Effector memory CD8-positive, alpha-beta T cell (primary cell): ENCODE measurements around the gene APBB2.

Experiments used
- ATAC-seq: fragments of 150-1000 bp; cut with Tn5 transposase; replicated peaks from 2 replicates; pipeline ENCODE4 v1.10.0; 2021; ENCODE audit warnings: mild to moderate bottlenecking, moderate library complexity
- DNase-seq, 3 experiments: peaks; one replicate each; pipeline ENCODE4 v3.0.0; 2021
- H3K27ac Mint-ChIP-seq, 2 donors: one replicate each; pipeline ENCODE4 v1.8.0; 2022; ENCODE audit warnings: mild to moderate bottlenecking in 2 of 2, mixed read lengths in 2 of 2, moderate library complexity in 2 of 2
- H3K27me3 Mint-ChIP-seq, 2 donors: one replicate each; pipeline ENCODE4 v1.8.0; 2022; ENCODE audit warnings: mixed read lengths in 2 of 2
- H3K36me3 Mint-ChIP-seq: one replicate; pipeline ENCODE4 v1.8.0; 2022; ENCODE audit warnings: mild to moderate bottlenecking, moderate library complexity, mixed read lengths; ENCODE audit not compliant: insufficient read depth
- H3K4me1 Mint-ChIP-seq, 2 donors: one replicate each; pipeline ENCODE4 v1.8.0; 2022; ENCODE audit warnings: low read depth in 2 of 2, mixed read lengths in 2 of 2
- H3K4me3 Mint-ChIP-seq, 2 donors: one replicate each; pipeline ENCODE4 v1.8.0; 2022; ENCODE audit warnings: mild to moderate bottlenecking in 2 of 2, mixed read lengths in 2 of 2, moderate library complexity in 2 of 2
- H3K9me3 Mint-ChIP-seq, 2 donors: one replicate each; pipeline ENCODE4 v1.8.0; 2022; ENCODE audit warnings: mixed read lengths in 2 of 2

APBB2 gene

DNA sequence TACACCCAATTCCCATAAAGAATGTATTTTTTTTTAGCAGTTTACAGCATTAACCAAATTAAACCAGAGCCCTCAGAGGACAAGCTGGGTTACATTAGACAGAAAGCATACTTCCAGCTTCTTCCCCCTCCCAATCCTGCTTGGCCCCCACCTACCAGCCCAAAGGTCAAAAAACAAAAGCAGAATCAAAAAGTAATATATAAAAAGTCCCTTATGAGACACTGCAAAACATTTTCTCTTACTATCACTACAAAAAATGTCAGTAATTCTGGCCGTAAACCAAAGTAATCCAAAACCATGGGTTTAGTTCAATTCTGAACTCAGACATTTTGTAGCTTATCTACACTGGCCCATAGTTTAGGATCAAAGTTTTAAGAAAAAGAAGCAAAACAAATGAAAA, 38.0 kb downstream of the APBB2 start:
- peaks cover 0 to 7% of the 10 kb centered on the region in 2 donors for H3K27me3 Mint-ChIP-seq
- ATAC-seq (no peak), DNase-seq (no peak)
- no peaks in the 10 kb centered on the region for H3K9me3 Mint-ChIP-seq
- H3K4me3 Mint-ChIP-seq: no peak overlapping the region
- H3K4me1 Mint-ChIP-seq: no peaks in the 10 kb centered on the region
- H3K27ac Mint-ChIP-seq: no peak overlapping the region
- no peaks in the 10 kb centered on the region for H3K36me3 Mint-ChIP-seq

DNA sequence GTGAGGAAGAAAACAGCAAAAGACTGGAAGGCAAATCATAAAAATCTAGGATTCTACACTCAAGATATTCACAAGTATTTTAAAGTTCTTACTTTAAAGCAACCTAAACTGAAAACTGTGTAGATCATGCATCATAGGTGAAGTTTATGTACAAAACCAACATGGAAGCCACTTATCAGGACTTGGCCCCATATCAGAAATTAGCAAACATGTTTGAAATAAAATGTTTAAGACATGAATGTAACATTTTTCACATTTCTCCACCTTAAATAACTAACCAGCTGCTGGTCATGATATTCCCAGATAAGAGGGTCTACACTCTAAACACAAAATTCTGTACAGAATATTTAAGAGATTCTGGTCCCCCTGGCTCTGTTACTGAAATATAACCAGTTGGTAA, 38.5 kb downstream of the APBB2 start:
- Mint-ChIP-seq H3K27me3 (peaks cover 0 to 7% of the 10 kb centered on the region in 2 donors), H3K36me3 (no peaks in the 10 kb centered on the region), H3K4me1 (no peaks in the 10 kb centered on the region), H3K27ac (no peak overlapping the region), H3K9me3 (no peaks in the 10 kb centered on the region), H3K4me3 (no peak overlapping the region)
- ATAC-seq (no peak), DNase-seq (no peak)

DNA sequence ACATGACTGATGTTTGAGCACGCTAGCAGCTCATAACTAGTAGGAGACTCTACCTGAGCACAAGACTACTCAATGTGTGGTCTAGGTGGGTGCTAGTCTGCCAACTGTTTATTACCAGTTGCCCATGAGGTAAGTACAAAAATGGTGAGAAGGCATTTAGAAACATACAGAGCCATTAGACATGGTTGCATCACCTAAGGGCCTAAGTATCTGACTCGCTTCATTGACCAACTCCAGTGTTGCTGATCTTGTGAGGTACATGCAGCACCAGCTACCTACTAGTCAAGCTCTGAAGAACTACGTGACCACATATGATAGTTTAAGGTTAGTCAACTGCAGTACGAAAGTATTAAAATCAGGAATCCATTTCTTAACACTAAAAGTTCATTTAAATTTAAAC, 39.9 kb downstream of the APBB2 start:
- Mint-ChIP-seq H3K9me3 (no peaks in the 10 kb centered on the region), H3K4me3 (no peak overlapping the region), H3K36me3 (no peaks in the 10 kb centered on the region), H3K27ac (no peak overlapping the region), H3K4me1 (no peaks in the 10 kb centered on the region), H3K27me3 (peaks cover 0 to 7% of the 10 kb centered on the region in 2 donors)
- ATAC-seq: no peak
- DNase-seq: no peak

DNA sequence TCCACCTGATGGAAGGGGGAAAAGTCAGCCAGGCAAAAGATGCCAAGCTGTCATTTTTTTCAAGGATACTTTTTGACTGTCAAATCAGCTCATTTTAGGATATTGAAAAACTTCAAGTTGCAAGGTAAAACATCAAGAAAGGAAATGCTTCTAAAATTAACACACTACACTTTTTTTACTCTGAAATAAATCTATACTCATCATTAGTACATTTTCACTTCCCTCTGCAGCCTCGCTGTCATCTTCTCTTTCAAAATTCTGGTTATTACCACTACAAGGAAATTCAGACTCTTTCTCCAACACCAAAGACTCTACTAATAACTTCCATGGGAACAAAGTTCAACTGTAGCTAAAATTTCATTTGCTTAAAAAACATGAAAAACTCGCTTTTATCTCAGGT, 41.6 kb downstream of the APBB2 start:
- H3K27me3 Mint-ChIP-seq: peaks cover 0 to 7% of the 10 kb centered on the region in 2 donors
- no peaks in the 10 kb centered on the region for H3K4me1 Mint-ChIP-seq
- no peak overlapping the region for H3K27ac Mint-ChIP-seq
- no peaks in the 10 kb centered on the region for H3K36me3 Mint-ChIP-seq
- ATAC-seq (no peak), DNase-seq (no peak)
- H3K4me3 Mint-ChIP-seq: no peak overlapping the region
- H3K9me3 Mint-ChIP-seq: no peaks in the 10 kb centered on the region

DNA sequence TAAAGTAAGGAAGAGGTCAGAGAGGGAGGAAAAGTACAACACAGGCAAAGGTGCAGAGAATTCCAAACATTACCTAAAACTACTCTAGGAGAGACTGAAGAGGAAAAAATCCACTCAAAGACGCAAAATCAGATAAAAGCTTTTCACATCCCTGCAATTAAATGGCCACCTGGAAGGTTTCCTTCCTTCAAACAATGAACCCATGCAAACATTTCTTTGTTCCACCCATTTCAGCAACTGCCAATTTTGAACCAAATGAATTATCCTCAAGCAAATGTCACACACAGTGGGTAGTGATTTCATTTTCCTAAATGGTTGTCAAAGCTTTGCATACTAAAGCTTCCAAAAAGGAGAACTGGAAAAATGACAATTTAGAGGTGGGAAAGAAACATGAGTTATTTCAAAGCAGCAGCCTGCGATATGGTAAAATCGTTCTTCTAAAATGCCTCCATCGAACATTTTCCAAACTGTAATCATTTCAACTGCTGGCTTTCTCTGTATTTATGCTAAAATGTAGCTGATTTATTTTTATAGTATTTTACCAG, 45.0 kb downstream of the APBB2 start:
- H3K27ac Mint-ChIP-seq: no peak overlapping the region
- ATAC-seq: no peak
- H3K9me3 Mint-ChIP-seq: peaks cover 0 to 2% of the 10 kb centered on the region in 2 donors

DNA sequence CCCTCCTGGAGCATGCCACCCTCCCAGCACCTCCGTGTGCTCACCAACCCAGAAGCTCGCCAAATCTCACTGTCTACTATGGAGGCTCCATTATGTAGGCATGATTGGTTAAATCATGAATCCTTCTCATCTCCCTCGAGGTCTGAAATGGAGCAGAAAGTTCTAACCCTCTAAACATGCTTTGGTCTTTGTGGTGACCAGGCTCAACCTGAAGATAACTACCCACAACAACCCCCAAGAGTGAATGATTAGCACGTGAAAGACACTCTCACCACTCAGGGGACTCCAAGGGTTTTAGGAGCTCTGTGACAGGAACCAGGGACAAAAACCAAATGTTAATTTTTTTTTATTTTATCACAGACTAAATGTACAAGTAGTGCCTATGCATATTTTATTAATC, 47.2 kb downstream of the APBB2 start:
- Mint-ChIP-seq H3K4me3 (no peak overlapping the region), H3K27me3 (no peaks in the 10 kb centered on the region), H3K9me3 (peaks cover 0 to 2% of the 10 kb centered on the region in 2 donors), H3K4me1 (no peaks in the 10 kb centered on the region), H3K27ac (no peak overlapping the region), H3K36me3 (no peaks in the 10 kb centered on the region)
- ATAC-seq: no peak
- no peak for DNase-seq

More for the DNA sequence above, 45.0 kb downstream of the APBB2 start:
- no peak for DNase-seq
- H3K4me3 Mint-ChIP-seq: no peak overlapping the region
- no peaks in the 10 kb centered on the region for H3K27me3 Mint-ChIP-seq
- no peaks in the 10 kb centered on the region for H3K4me1 Mint-ChIP-seq
- no peaks in the 10 kb centered on the region for H3K36me3 Mint-ChIP-seq

DNA sequence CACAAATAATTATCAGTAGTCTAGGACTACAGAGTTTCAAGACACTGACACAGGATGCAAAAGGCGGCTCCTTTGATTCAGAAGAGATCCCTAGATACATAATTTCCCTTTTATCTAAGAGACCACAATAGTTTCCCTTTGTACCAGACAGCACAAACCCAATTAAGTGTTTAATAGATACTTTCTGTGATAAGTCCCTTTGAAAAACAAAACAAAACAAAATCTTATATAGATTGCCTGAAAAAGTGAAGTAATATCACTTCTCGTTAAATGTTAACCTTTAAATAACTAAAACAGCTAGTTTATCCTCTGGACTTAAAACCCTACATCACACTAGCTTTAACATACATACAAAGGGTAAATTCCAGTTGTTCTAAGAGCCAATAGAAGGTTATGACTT, 49.9 kb downstream of the APBB2 start:
- no peak overlapping the region for H3K4me3 Mint-ChIP-seq
- no peaks in the 10 kb centered on the region for H3K27me3 Mint-ChIP-seq
- no peak overlapping the region for H3K27ac Mint-ChIP-seq
- H3K9me3 Mint-ChIP-seq: peaks cover 0 to 2% of the 10 kb centered on the region in 2 donors
- H3K36me3 Mint-ChIP-seq: no peaks in the 10 kb centered on the region
- no peaks in the 10 kb centered on the region for H3K4me1 Mint-ChIP-seq
- DNase-seq: no peak
- ATAC-seq: no peak

DNA sequence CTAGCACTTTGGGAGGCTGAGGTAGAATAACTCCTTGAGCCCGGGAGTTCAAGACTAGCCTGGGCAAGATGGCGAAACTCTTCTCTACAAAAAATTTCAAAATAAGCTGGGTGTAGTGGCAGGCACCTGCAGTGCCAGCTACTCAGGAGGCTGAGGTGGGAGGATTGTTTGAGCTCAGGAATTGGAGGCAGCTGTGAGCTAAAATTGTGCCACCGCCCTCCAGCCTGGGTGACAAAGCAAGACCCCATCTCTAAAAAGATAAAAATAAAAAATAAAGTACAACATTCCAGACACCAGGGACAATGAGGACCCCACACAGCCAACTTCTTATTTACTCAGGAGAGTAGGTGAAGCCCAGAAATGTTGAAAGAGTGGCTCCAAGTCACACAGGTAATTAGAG, 53.0 kb downstream of the APBB2 start:
- ATAC-seq (no peak), DNase-seq (no peak)
- Mint-ChIP-seq H3K9me3 (peaks cover 0 to 2% of the 10 kb centered on the region in 2 donors), H3K27ac (no peak overlapping the region), H3K27me3 (no peaks in the 10 kb centered on the region), H3K4me1 (no peaks in the 10 kb centered on the region), H3K36me3 (no peaks in the 10 kb centered on the region), H3K4me3 (no peak overlapping the region)

DNA sequence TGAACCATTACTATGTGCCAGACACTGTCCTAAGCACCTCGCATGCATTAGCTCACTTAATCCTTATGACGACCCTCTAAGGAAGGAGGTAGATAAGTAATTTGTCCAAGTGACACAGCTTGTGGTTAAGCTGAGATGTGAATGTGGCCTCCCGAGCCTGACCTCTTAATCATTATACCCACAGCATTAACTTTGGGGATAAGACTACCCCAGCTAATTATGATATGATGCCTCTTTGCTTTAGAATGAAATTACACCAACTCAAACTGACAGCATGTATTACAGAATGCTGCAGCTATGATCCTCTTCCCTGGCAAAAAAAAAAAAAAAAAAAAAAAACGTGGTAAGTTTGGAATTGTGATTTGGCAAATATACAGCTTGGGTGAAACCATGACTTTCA, 53.5 kb downstream of the APBB2 start:
- Mint-ChIP-seq H3K4me3 (no peak overlapping the region), H3K27me3 (no peaks in the 10 kb centered on the region), H3K9me3 (peaks cover 0 to 2% of the 10 kb centered on the region in 2 donors), H3K4me1 (no peaks in the 10 kb centered on the region), H3K27ac (no peak overlapping the region), H3K36me3 (no peaks in the 10 kb centered on the region)
- DNase-seq (no peak), ATAC-seq (no peak)

DNA sequence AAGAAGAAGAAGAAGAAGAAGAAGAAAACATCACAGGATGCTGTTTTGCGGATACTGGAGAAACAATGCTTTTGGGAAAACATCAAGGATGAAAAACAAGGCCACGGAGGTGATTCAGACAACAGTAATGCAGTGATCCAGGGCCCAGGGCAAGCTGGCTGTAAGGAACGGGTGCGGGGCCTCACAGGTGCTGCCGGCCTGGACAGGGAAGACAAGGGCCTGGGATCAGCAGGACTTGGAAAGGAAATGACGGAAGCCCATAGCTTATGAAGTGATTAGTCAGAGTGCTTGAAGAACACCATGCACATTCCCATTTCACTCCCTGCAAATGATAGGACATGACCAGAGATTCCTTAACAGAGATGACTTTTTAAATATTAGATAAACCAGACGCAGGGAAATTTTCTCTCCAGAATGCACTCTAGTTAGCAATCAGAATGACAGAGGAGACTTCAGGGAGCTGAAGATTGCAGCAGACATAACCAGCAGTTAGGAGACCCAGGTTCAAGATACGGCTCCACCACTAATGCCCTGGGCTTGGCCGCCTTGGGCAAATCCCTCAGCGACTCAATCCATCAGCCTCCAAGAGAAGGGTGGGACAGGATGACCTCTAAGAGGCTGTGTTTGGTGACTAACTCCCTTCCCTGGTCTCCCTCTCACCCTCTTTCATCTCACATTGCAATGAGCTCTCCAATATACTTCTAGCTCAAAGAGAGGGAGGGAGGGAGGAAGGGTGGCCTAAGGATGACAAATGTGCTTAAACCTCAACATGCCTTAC, 54.1 kb downstream of the APBB2 start:
- no peak for DNase-seq
- Mint-ChIP-seq H3K27ac (no peak overlapping the region), H3K36me3 (no peaks in the 10 kb centered on the region), H3K27me3 (no peaks in the 10 kb centered on the region), H3K4me3 (no peak overlapping the region), H3K9me3 (no peaks in the 10 kb centered on the region), H3K4me1 (no peaks in the 10 kb centered on the region)
- no peak for ATAC-seq

DNA sequence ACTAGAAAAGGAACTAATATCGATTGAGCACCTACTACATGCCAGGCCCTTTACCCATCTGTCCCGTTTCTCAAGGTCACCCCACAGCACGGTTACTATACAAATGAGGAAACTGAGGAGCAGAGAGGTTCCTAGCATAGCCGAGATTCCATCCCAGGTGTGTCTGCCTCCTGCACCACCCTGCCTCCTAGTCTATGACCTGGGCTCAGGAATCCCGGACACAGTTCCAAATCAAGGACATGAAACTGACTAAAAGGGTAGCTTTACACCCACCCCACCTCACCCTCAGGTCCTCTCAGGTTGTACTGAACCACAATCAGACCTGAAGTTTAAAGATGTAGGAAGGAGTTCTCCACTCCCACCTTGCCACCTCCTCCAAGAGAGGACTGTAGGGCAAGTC, 55.6 kb downstream of the APBB2 start:
- DNase-seq: no peak
- no peak overlapping the region for H3K27ac Mint-ChIP-seq
- H3K4me1 Mint-ChIP-seq: no peaks in the 10 kb centered on the region
- H3K36me3 Mint-ChIP-seq: no peaks in the 10 kb centered on the region
- no peak overlapping the region for H3K4me3 Mint-ChIP-seq
- no peak for ATAC-seq
- H3K27me3 Mint-ChIP-seq: no peaks in the 10 kb centered on the region
- H3K9me3 Mint-ChIP-seq: no peaks in the 10 kb centered on the region

DNA sequence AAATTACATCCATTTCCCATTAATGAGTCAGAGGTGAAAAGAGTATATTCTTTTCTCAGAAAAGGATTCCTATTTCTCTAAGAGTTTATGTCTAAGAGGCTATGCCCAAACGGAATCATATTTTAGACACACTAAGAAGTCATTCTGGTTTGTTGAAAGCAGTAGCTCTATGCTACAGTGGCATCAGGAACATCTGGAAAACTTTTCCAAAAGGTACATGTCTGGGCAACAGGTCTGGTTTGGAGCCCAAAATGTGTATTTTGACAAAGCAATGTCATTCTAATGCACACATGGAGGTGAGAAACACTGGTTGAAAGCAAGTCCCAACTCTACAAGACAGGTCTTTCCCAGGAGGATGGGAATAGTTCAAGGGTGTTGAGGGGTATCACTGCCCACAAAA, 56.1 kb downstream of the APBB2 start:
- no peaks in the 10 kb centered on the region for H3K27me3 Mint-ChIP-seq
- H3K4me3 Mint-ChIP-seq: no peak overlapping the region
- H3K36me3 Mint-ChIP-seq: no peaks in the 10 kb centered on the region
- DNase-seq: no peak
- ATAC-seq: no peak
- H3K4me1 Mint-ChIP-seq: no peaks in the 10 kb centered on the region
- no peaks in the 10 kb centered on the region for H3K9me3 Mint-ChIP-seq
- H3K27ac Mint-ChIP-seq: no peak overlapping the region

DNA sequence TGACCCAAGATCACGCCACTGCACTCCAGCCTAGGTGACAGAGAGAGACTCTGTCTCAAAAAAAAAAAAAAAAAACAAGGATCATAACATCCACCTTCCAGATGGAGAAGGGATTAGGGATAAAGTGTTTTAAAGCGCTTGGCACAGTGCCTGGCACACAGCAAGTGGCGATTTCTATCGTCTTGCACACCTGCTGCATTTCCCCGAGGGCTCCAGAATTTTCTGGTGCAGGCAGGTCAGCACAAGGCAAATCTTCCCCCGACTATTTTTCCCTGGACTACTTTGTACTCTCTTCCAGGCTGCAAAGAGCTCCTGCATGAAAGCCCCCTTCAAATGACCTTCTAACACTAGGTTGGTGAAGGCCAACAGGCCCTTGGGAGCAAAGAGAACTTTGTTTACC, 57.3 kb downstream of the APBB2 start:
- Mint-ChIP-seq H3K4me3 (no peak overlapping the region), H3K9me3 (no peaks in the 10 kb centered on the region), H3K4me1 (no peaks in the 10 kb centered on the region), H3K36me3 (no peaks in the 10 kb centered on the region), H3K27me3 (no peaks in the 10 kb centered on the region), H3K27ac (no peak overlapping the region)
- DNase-seq: no peak
- no peak for ATAC-seq

DNA sequence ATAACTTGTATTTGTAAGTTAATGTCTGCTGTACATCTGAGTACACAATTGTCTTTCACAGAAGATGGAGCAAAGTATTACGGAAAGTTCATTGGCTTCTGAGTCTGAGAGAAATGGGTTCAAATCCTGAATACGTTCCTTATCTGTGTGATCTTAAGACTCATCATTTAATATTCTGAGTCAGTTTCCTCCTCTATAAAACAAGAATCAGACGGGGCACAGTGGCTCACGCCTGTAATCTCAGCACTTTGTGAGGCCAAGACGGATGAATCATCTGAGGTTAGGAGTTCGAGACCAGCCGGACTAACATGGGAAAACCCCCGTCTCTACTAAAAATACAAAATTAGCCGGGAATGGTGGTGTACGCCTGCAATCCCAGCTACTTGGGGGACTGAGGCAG, 57.8 kb downstream of the APBB2 start:
- DNase-seq (no peak), ATAC-seq (no peak)
- Mint-ChIP-seq H3K4me3 (no peak overlapping the region), H3K27me3 (no peaks in the 10 kb centered on the region), H3K27ac (no peak overlapping the region), H3K4me1 (no peaks in the 10 kb centered on the region), H3K36me3 (no peaks in the 10 kb centered on the region), H3K9me3 (no peaks in the 10 kb centered on the region)
